ENCODE data around the gene GDI2.

Gene GDI2

DNA sequence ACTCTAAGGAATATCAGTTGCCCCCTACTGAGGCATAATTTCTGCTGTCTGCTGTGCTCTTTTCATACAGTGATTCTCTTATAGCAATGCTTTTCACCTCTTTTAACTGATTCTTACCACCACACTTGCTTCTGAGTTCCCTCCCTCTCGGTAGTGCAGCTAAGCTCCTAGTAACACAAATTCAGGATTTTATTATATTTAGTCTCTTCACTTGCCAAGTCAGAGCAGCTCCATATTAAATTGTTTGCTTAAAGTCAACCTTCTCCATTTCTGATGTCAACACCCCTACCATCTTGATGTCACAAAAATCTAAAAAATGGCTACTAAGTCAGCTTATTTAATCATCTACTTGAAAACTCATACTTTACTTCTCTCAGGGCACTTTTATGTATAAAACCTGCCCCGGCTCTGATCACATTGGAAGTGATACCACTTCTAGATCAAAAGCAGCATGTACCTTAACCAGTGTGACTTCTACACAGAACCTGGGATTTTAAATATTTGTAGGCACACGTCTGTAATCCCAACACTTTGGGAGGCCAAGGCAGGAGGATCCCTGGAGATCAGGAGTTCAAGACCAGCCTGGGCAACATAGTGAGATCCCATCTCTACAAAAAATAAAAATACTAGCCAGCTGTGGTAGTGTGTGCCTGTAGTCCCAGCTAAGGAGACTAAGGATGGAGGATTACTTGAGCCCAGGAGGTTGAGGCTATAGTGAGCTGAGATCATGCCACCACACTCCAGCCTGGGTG is 55.3 kb downstream of the GDI2 start:
- Histone ChIP-seq H4K20me1 (ENCODE audit: control insufficient read depth, insufficient read depth, low read depth, low read length) (peaks cover 6% of the 10 kb centered on the region; the same call in 1 of the 2 replicates), H3K79me2 (ENCODE audit: control insufficient read depth, low read length) (peaks cover 30% of the 10 kb centered on the region), H3K36me3 (ENCODE audit: control insufficient read depth, low read length) (peaks cover 99% of the 10 kb centered on the region), H3K4me2 (ENCODE audit: low read length) (no peak overlapping the region), H3K27me3 (ENCODE audit: control insufficient read depth, low read length) (no peaks in the 10 kb centered on the region), H3K9me2 (replicated peaks; ENCODE audit: control insufficient read depth, low read length) (no peaks in the 10 kb centered on the region), H3K27ac (ENCODE audit: low read depth, low read length) (no peak overlapping the region), H3F3A (ENCODE audit: control insufficient read depth, insufficient read depth) (peaks cover 91% of the 10 kb centered on the region), H3K4me1 (ENCODE audit: control insufficient read depth, low read length) (no peaks in the 10 kb centered on the region), H3K9me3 (ENCODE audit: control insufficient read depth, insufficient read depth, low read length) (no peaks in the 10 kb centered on the region), H3K4me3 (ENCODE audit: low read length) (no peak overlapping the region)
- TF ChIP-seq EZH2phosphoT487 (IDR thresholded peaks at IDR 0.05; ENCODE audit: borderline replicate concordance, low read length): no peak

GRCh38 chr10:5752301-5752871 is 60.8 kb downstream of the GDI2 start:
- no peak for TF ChIP-seq EZH2phosphoT487 (IDR thresholded peaks at IDR 0.05; ENCODE audit: borderline replicate concordance, low read length)
- TF ChIP-seq, protein P1, sequence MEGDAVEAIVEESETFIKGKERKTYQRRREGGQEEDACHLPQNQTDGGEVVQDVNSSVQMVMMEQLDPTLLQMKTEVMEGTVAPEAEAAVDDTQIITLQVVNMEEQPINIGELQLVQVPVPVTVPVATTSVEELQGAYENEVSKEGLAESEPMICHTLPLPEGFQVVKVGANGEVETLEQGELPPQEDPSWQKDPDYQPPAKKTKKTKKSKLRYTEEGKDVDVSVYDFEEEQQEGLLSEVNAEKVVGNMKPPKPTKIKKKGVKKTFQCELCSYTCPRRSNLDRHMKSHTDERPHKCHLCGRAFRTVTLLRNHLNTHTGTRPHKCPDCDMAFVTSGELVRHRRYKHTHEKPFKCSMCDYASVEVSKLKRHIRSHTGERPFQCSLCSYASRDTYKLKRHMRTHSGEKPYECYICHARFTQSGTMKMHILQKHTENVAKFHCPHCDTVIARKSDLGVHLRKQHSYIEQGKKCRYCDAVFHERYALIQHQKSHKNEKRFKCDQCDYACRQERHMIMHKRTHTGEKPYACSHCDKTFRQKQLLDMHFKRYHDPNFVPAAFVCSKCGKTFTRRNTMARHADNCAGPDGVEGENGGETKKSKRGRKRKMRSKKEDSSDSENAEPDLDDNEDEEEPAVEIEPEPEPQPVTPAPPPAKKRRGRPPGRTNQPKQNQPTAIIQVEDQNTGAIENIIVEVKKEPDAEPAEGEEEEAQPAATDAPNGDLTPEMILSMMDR (IDR thresholded peaks at IDR 0.05; ENCODE audit: low read depth, low read length, poor library complexity, severe bottlenecking): no peak
- peaks cover 86% of the 10 kb centered on the region for H3K79me2 ChIP-seq (ENCODE audit: control insufficient read depth, low read length)
- H3K4me2 ChIP-seq (ENCODE audit: low read length): no peak overlapping the region
- H3K36me3 ChIP-seq (ENCODE audit: control insufficient read depth, low read length): peaks cover 99% of the 10 kb centered on the region
- peaks cover 47% of the 10 kb centered on the region for H4K20me1 ChIP-seq (ENCODE audit: control insufficient read depth, insufficient read depth, low read depth, low read length)
- no peaks in the 10 kb centered on the region for H3K9me3 ChIP-seq (ENCODE audit: control insufficient read depth, insufficient read depth, low read length)
- H3K4me3 ChIP-seq (ENCODE audit: low read length): no peak overlapping the region
- H3K27me3 ChIP-seq (ENCODE audit: control insufficient read depth, low read length): no peaks in the 10 kb centered on the region
- no peak overlapping the region for H3K27ac ChIP-seq (ENCODE audit: low read depth, low read length)
- no peaks in the 10 kb centered on the region for H3K9me2 ChIP-seq (replicated peaks; ENCODE audit: control insufficient read depth, low read length)
- peaks cover 76% of the 10 kb centered on the region for H3F3A ChIP-seq (ENCODE audit: control insufficient read depth, insufficient read depth)
- no peaks in the 10 kb centered on the region for H3K4me1 ChIP-seq (ENCODE audit: control insufficient read depth, low read length)

DNA sequence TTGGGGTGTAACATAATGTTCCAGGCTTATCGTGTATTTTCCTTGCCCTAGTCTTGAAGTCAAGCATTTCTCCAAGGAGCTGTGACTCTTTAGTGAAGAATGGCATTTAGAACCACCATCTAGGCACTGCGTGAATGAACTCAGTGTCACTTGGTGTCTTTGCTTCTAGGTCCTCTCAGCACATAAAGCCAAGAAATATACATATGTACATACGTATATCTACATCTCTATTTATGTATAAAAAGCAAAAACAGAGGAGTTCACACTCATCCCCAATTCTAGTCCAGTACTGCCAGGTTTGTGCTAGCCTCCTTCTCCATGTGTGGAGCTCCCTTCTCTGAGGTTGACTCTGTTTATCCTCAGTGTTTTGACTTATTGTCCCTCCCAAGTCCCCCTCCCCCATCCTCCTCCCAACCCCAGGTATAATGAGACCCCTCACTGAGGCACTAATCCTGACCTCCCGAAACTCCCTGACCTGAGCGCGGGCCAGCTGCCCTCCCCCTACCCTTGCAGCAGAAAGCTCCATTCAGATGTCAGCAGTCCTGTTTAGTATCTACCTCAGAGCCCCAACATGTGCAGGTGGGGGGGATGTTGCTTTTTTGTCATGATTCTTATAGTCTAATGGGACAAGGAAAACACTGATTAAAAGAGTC is 61.5 kb downstream of the GDI2 start:
- H3K9me2 ChIP-seq (replicated peaks; ENCODE audit: control insufficient read depth, low read length): no peaks in the 10 kb centered on the region
- no peak overlapping the region for H3K4me2 ChIP-seq (ENCODE audit: low read length)
- H4K20me1 ChIP-seq (ENCODE audit: control insufficient read depth, insufficient read depth, low read depth, low read length): peaks cover 52% of the 10 kb centered on the region
- H3K9me3 ChIP-seq (ENCODE audit: control insufficient read depth, insufficient read depth, low read length): no peaks in the 10 kb centered on the region
- no peak overlapping the region for H3K27ac ChIP-seq (ENCODE audit: low read depth, low read length)
- peaks cover 93% of the 10 kb centered on the region for H3K79me2 ChIP-seq (ENCODE audit: control insufficient read depth, low read length)
- no peak overlapping the region for H3K4me3 ChIP-seq (ENCODE audit: low read length)
- no peaks in the 10 kb centered on the region for H3K27me3 ChIP-seq (ENCODE audit: control insufficient read depth, low read length)
- H3K36me3 ChIP-seq (ENCODE audit: control insufficient read depth, low read length): peaks cover 99% of the 10 kb centered on the region
- no peak for TF ChIP-seq EZH2phosphoT487 (IDR thresholded peaks at IDR 0.05; ENCODE audit: borderline replicate concordance, low read length)
- TF ChIP-seq, protein P1 (IDR thresholded peaks at IDR 0.05; ENCODE audit: low read depth, low read length, poor library complexity, severe bottlenecking): no peak
- H3F3A ChIP-seq (ENCODE audit: control insufficient read depth, insufficient read depth): peaks cover 75% of the 10 kb centered on the region
- no peaks in the 10 kb centered on the region for H3K4me1 ChIP-seq (ENCODE audit: control insufficient read depth, low read length)

DNA sequence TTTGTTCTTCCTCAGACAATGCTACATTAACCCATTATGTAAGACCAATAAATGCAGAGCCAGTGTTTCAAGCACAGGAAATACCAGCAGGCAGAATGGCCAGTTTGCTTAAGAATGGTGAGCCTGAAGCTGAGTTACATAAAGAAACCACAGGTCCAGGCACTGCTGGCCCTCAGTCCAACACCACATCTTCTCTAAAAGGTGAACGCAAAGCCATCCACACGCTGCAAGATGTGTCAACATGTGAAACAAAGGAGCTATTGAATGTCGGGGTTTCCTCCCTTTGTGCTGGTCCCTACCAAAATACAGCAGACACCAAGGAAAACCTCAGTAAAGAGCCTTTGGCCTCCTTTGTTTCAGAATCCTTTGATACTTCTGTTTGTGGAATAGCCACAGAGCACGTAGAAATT is 64.8 kb downstream of the GDI2 start:
- peaks cover 100% of the 10 kb centered on the region for H3K36me3 ChIP-seq (ENCODE audit: control insufficient read depth, low read length)
- TF ChIP-seq EZH2phosphoT487 (IDR thresholded peaks at IDR 0.05; ENCODE audit: borderline replicate concordance, low read length): no peak
- TF ChIP-seq, protein P1 (IDR thresholded peaks at IDR 0.05; ENCODE audit: low read depth, low read length, poor library complexity, severe bottlenecking): no peak

More for the DNA sequence above, 64.8 kb downstream of the GDI2 start:
- Histone ChIP-seq H3K4me2 (ENCODE audit: low read length) (no peak overlapping the region), H3K79me2 (ENCODE audit: control insufficient read depth, low read length) (peaks cover 100% of the 10 kb centered on the region), H3K9me2 (replicated peaks; ENCODE audit: control insufficient read depth, low read length) (no peaks in the 10 kb centered on the region), H3K4me3 (ENCODE audit: low read length) (no peak overlapping the region), H4K20me1 (ENCODE audit: control insufficient read depth, insufficient read depth, low read depth, low read length) (peaks cover 58% of the 10 kb centered on the region), H3F3A (ENCODE audit: control insufficient read depth, insufficient read depth) (peaks cover 68% of the 10 kb centered on the region), H3K4me1 (ENCODE audit: control insufficient read depth, low read length) (no peaks in the 10 kb centered on the region), H3K27ac (ENCODE audit: low read depth, low read length) (no peak overlapping the region), H3K9me3 (ENCODE audit: control insufficient read depth, insufficient read depth, low read length) (no peaks in the 10 kb centered on the region), H3K27me3 (ENCODE audit: control insufficient read depth, low read length) (no peaks in the 10 kb centered on the region)

Measured in DOHH2 (cell line).